Lung (tissue), 12 donors: ENCODE results near the gene PLP2. TPM values are rescaled to one million over a fixed set of nuclear protein-coding genes. Genes with fewer than 3 reads are reported as not detected.

ENCODE experiments used
- ATAC-seq: fragments of 200-7000 bp; cut with Tn5 transposase; one replicate; pipeline ENCODE4 v1.9.1; 2020; ENCODE audit warnings: moderate number of reproducible peaks; ENCODE audit not compliant: insufficient read depth, low FRiP score
- DNase-seq, 3 donors: peaks; one replicate each; pipeline ENCODE4 v3.0.0-alpha.2; 2013 to 2017
- H3K27ac ChIP-seq, 2 donors: one replicate each; pipeline ENCODE4 v1.5.1; 2013; ENCODE audit warnings: mild to moderate bottlenecking in 2 of 2, moderate library complexity in 2 of 2, control low read depth in 1 of 2, inconsistent platforms in 1 of 2, low read depth in 1 of 2, low read length in 1 of 2
- H3K27me3 ChIP-seq, 3 donors: one replicate each; pipeline ENCODE4 v1.5.1; 2013; ENCODE audit warnings: low read length in 2 of 3; ENCODE audit not compliant: control insufficient read depth in 3 of 3, insufficient read depth in 3 of 3
- H3K36me3 ChIP-seq, 4 donors: one replicate each; pipeline ENCODE4 v1.5.1; 2013; ENCODE audit warnings: low read length in 4 of 4, mild to moderate bottlenecking in 1 of 4, moderate library complexity in 1 of 4; ENCODE audit not compliant: control insufficient read depth in 4 of 4, insufficient read depth in 4 of 4
- H3K4me1 ChIP-seq, 5 donors: one replicate each; pipeline ENCODE4 v1.5.1; 2013; ENCODE audit warnings: low read length in 5 of 5, mild to moderate bottlenecking in 2 of 5, moderate library complexity in 1 of 5; ENCODE audit not compliant: control insufficient read depth in 5 of 5, insufficient read depth in 5 of 5
- H3K4me3 ChIP-seq: one replicate; pipeline ENCODE4 v1.5.1; 2013; ENCODE audit warnings: mild to moderate bottlenecking, control low read depth, moderate library complexity
- H3K9ac ChIP-seq, 2 donors: one replicate each; pipeline ENCODE4 v1.5.1; 2013; ENCODE audit warnings: low read length in 2 of 2, control low read depth in 1 of 2; ENCODE audit not compliant: insufficient read depth in 1 of 2
- H3K9me3 ChIP-seq, 4 donors: one replicate each; pipeline ENCODE4 v1.5.1; 2013; ENCODE audit warnings: low read length in 3 of 4, mild to moderate bottlenecking in 1 of 4, moderate library complexity in 1 of 4; ENCODE audit not compliant: control insufficient read depth in 4 of 4, insufficient read depth in 3 of 4
- CTCF ChIP-seq: IDR thresholded peaks from 2 replicates; pipeline ENCODE4 v1.5.1; 2012; ENCODE audit warnings: mild to moderate bottlenecking; ENCODE audit errors: control extremely low read depth, extremely low read depth
- WGBS, 2 donors: extraction: QIAGEN DNeasy Blood & Tissue Kit; methylation state at CpG; one replicate each; pipeline ENCODE4 v1.1.7; 2013; 5-methylcytosine and 5-hydroxymethylcytosine counted together
- polyA plus RNA-seq, 2 donors: library from polyadenylated mRNA; stranded (reverse); fragments of 200-250 nt; gene quantifications; one replicate each; pipeline ENCODE4 v1.2.1, GENCODE V29; 2013
- total RNA-seq, 2 donors: library from RNA; depleted of rRNA in 1 of 2; stranded (reverse); fragments of >200 nt in 1 of 2; gene quantifications; one replicate each; pipeline ENCODE4 v1.2.1, GENCODE V29; 2014 to 2021
- donor health status: control.
- donor health status: control.
- donor health status: Bipolar disorder and iron deficiency.
- donor health status: healthy.
- donor health status: DM: yes; HTN: yes; CAD: no.

Gene PLP2
- total and polyA plus RNA-seq, 4 donors: 8.9 to 222 (median 159) TPM

- H3K9me3 ChIP-seq: no peaks in the 10 kb centered on the region
- no peak overlapping the region for H3K27ac ChIP-seq
- no peaks in the 10 kb centered on the region for H3K36me3 ChIP-seq
- TF ChIP-seq CTCF: no peak
- ATAC-seq: no peak
- H3K4me1 ChIP-seq: peaks cover 0 to 4% (median 3%) of the 10 kb centered on the region in 5 donors
- H3K27me3 ChIP-seq: no peaks in the 10 kb centered on the region
- no peak overlapping the region for H3K9ac ChIP-seq
- WGBS, 2 donors: 82 to 94% methylated on average over 6 of the region's 6 CpGs
- H3K4me3 ChIP-seq: no peak overlapping the region
- no peak for DNase-seq
Observed at GRCh38 chrX:49204017-49204416, 32.3 kb downstream of the PLP2 start.

- TF ChIP-seq CTCF: no peak
- Histone ChIP-seq H3K36me3 (no peaks in the 10 kb centered on the region), H3K9me3 (no peaks in the 10 kb centered on the region), H3K4me3 (no peak overlapping the region), H3K9ac (no peak overlapping the region), H3K27ac (no peak overlapping the region), H3K27me3 (no peaks in the 10 kb centered on the region), H3K4me1 (peaks cover 0 to 3% (median 0%) of the 10 kb centered on the region in 5 donors)
- DNase-seq (no peak), ATAC-seq (no peak)
- 52 to 69% methylated on average over 3 to 4 of the region's 4 CpGs for WGBS, 2 donors
Observed at GRCh38 chrX:49204709-49205108, 33.0 kb downstream of the PLP2 start.

GRCh38 chrX:49205443-49205842, 33.7 kb downstream of the PLP2 start:
- Histone ChIP-seq H3K4me3 (no peak overlapping the region), H3K27ac (no peak overlapping the region), H3K9ac (no peak overlapping the region), H3K27me3 (peaks cover 0 to 4% (median 0%) of the 10 kb centered on the region in 3 donors), H3K36me3 (no peaks in the 10 kb centered on the region), H3K4me1 (peaks cover 0 to 2% (median 0%) of the 10 kb centered on the region in 5 donors), H3K9me3 (no peaks in the 10 kb centered on the region)
- WGBS, 2 donors: 78 to 90% methylated on average over 11 to 13 of the region's 13 CpGs
- ATAC-seq (no peak), DNase-seq (no peak)
- no peak for TF ChIP-seq CTCF

GRCh38 chrX:49206543-49206942, 34.8 kb downstream of the PLP2 start:
- TF ChIP-seq CTCF: no peak
- no peak for ATAC-seq
- H3K27me3 ChIP-seq: peaks cover 0 to 6% (median 0%) of the 10 kb centered on the region in 3 donors
- H3K4me3 ChIP-seq: no peak overlapping the region
- H3K9me3 ChIP-seq: no peaks in the 10 kb centered on the region
- WGBS, 2 donors: 76 to 90% methylated on average over 6 to 8 of the region's 8 CpGs
- H3K36me3 ChIP-seq: no peaks in the 10 kb centered on the region
- H3K9ac ChIP-seq: no peak overlapping the region
- no peak overlapping the region for H3K27ac ChIP-seq
- DNase-seq: no peak
- no peaks in the 10 kb centered on the region for H3K4me1 ChIP-seq
